Measurements from ENCODE around the gene PREB.
"Not testable (repeated sequence)": the region's sequence is repeated elsewhere in the genome, so short reads cannot be mapped to it uniquely, and the experiment has no call there.

DNA sequence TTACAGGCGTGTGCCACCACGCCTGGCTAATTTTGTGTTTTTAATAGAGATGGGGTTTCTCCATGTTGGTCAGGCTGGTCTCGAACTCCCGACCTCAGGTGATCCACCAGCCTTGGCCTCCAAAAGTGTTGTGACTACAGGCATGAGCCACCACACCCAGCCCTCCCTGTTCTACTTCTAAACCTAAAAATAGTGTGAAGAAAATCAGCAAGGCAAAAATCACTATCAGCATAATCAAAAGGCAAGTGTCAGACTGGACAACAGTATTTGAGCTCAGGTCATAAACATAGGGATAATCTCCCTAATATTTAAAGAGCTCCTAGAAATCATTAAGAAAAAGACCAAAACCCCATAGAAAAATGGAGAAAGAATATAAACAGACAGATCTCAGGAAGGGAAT is 41.3 kb upstream of the PREB start:
- TF ChIP-seq HOXB5 (CRISPR knock-in tag; IDR thresholded peaks at IDR 0.05); EP300 (IDR thresholded peaks at IDR 0.05); RAD21 (conservative IDR thresholded peaks at IDR 0.05 in 1 of 2, IDR thresholded peaks at IDR 0.05 in 1 of 2); POLR2A (IDR thresholded peaks at IDR 0.05; ENCODE audit: low read length); TFCP2L1 (CRISPR knock-in tag; IDR thresholded peaks at IDR 0.05); RFX5 (IDR thresholded peaks at IDR 0.05); CTCF (IDR thresholded peaks at IDR 0.05); EHMT2 (IDR thresholded peaks at IDR 0.05; ENCODE audit: low read depth); ZSCAN20 (CRISPR knock-in tag; IDR thresholded peaks at IDR 0.05); HDAC2 (IDR thresholded peaks at IDR 0.05); ESRRA (IDR thresholded peaks at IDR 0.05; ENCODE audit: borderline replicate concordance, low read length): not testable (repeated sequence)
- TF ChIP-seq, protein P1, sequence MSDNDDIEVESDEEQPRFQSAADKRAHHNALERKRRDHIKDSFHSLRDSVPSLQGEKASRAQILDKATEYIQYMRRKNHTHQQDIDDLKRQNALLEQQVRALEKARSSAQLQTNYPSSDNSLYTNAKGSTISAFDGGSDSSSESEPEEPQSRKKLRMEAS (IDR thresholded peaks at IDR 0.05) = not testable (repeated sequence)
